ENCODE data around the gene SLCO2A1. TPM values are rescaled to one million over a fixed set of nuclear protein-coding genes. Genes with fewer than 3 reads are reported as not detected.
A peak's percentile ranks its signal among the peaks of the same experiment; 100 is the strongest.

The SLCO2A1 gene
- polyA plus RNA-seq, 6 donors from 2014 or later: not detected

DNA sequence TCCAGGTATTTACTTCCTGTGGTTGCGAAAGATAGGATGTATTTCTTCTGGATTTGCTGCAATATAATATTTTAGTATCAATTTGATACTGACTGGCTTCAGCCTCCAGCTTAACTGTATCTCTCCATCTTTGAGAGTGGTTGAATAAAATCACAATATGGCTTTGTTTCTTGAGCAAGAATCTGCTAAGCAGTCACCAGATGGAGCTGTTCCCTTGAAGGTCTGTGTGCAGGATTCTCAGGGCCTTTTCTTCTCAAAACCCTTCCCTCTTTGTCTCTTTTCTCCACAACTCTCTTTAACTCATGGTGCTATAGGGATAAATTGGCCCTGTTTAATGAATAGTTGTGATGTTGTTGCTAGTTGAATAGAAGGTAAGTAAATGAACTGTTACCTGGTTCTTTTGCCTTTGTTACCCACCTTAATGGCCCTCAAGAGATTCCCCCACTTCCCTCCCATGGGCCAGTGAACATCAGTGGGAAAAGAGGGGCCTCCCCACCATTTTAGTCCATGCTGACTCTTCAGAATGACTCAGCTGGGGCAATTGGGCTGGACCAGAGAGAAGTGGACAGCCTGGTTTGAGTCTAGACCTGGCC, 99.3 kb downstream of the SLCO2A1 start:
- ATAC-seq (ENCODE audit: low read depth in 2 of 2) (no peak), DNase-seq (no peak)
- H3K4me3 Mint-ChIP-seq: peak overlapping the region in 1 of 8 donors; percentile 37
- H3K27ac Mint-ChIP-seq: no peak overlapping the region
- H3K27me3 Mint-ChIP-seq: peaks cover 14 to 30% (median 20%) of the 10 kb centered on the region in 3 donors
- H3K4me1 Mint-ChIP-seq: peaks cover 12 to 20% (median 19%) of the 10 kb centered on the region in 3 donors
- H3K36me3 Mint-ChIP-seq: no peaks in the 10 kb centered on the region
- H3K9me3 Mint-ChIP-seq: no peaks in the 10 kb centered on the region

DNA sequence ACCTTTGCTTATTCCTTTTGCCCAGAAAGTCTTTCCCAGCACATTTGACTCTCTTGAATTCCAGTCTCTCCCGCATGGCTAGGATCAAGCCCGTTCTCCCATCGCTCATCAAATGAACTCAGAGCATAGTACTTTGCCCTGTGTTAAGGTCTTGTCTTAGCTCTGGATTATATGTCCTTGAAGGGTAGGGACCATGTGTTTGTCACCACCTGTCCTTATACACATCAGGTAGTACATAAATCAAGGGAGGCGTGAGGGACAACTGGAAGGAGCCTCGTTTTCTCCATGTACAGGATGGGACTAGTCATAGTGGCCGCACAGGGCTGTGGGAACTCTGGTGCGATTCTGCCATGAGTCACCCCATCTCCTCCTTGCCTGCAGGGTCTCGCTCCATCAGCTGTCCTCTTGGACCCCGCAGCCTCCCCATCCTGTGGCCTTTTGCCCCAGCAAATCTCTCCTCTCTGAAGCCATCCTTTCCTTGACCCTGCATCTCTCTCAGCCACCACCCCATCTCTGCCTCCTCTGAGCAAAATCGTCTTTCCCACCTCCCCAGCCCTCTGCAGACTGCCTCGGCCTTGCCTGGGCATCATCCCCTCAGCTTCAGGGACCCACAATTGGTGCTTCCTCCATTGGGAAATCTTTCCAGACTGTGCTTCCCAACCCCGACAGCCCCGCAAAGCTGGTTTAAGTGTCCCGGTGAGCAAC, 100.7 kb downstream of the SLCO2A1 start:
- Mint-ChIP-seq H3K9me3 (no peaks in the 10 kb centered on the region), H3K4me1 (peaks cover 12 to 20% (median 19%) of the 10 kb centered on the region in 3 donors), H3K36me3 (no peaks in the 10 kb centered on the region), H3K27me3 (peaks cover 21 to 27% (median 22%) of the 10 kb centered on the region in 3 donors), H3K4me3 (peak overlapping the region in 5 of 8 donors; percentile 11 to 76 (median 61)), H3K27ac (peak overlapping the region in 3 of 6 donors; percentile 56 to 92 (median 90))
- DNase-seq (no peak), ATAC-seq (ENCODE audit: low read depth in 2 of 2) (no peak)

- peak overlapping the region in 7 of 8 donors; percentile 35 to 80 (median 77) for H3K4me3 Mint-ChIP-seq
- DNase-seq: no peak
- H3K27ac Mint-ChIP-seq: peak overlapping the region in 4 of 6 donors; percentile 21 to 92 (median 56)
Measured at GRCh38 chr3:133928136-133928893, 101.4 kb downstream of the SLCO2A1 start.

GRCh38 chr3:133927540-133928066, 102.1 kb downstream of the SLCO2A1 start:
- Mint-ChIP-seq H3K4me3 (peak overlapping the region; percentile 73 to 89 (median 82)), H3K27me3 (peaks cover 21 to 30% (median 26%) of the 10 kb centered on the region in 3 donors), H3K36me3 (no peaks in the 10 kb centered on the region), H3K4me1 (peaks cover 12 to 20% (median 19%) of the 10 kb centered on the region in 3 donors), H3K27ac (peak overlapping the region in 3 of 6 donors; percentile 57 to 76 (median 74)), H3K9me3 (no peaks in the 10 kb centered on the region)
- DNase-seq (peak; percentile 87), ATAC-seq (ENCODE audit: low read depth in 2 of 2) (peak; percentile 96 to 97)

More at GRCh38 chr3:133928136-133928893, 101.4 kb downstream of the SLCO2A1 start:
- H3K9me3 Mint-ChIP-seq: no peaks in the 10 kb centered on the region
- H3K27me3 Mint-ChIP-seq: peaks cover 21 to 27% (median 26%) of the 10 kb centered on the region in 3 donors
- no peaks in the 10 kb centered on the region for H3K36me3 Mint-ChIP-seq
- no peak for ATAC-seq (ENCODE audit: low read depth in 2 of 2)
- peaks cover 12 to 20% (median 19%) of the 10 kb centered on the region in 3 donors for H3K4me1 Mint-ChIP-seq

DNA sequence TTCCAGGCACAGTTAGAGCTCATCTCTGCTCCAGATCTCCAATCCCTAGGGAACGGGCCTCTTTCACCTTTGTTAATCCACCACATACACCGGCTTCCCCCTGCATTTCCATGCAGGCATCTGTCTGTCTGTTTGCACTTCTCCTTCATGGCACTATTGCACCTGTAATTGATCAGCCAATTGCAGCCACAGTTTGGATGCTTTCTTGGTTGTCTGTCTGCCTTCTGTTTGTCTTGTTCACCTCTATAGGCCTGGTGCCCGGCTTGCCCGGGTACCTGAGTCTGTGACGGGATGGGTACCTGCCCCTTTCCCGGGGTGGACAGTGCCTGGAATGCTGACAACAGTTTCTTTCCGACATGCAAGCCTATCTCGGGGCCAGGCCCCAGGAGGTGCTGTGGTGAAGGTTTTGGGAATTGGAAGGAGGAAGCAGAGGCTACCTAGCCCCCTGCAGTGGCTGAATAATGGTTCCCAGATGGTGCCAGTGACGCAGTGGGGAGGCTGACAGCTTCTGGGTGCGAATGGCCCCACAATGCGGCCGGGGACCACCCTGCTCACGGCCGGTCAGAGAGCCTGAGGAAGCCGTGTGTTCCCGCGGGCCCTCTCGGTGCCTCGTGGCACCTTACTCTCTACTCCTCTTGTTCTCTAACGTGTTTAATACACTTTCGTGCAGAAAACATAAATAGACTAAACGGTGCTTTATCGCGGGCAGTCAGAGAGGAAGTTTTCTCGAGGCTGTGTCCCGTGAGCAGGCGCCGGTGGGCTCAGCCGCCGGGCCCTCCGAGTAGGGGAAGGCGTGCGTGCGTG, 102.8 kb downstream of the SLCO2A1 start:
- no peaks in the 10 kb centered on the region for H3K36me3 Mint-ChIP-seq
- no peaks in the 10 kb centered on the region for H3K9me3 Mint-ChIP-seq
- peak; percentile 6 for DNase-seq
- peaks cover 21 to 34% (median 26%) of the 10 kb centered on the region in 3 donors for H3K27me3 Mint-ChIP-seq
- peak overlapping the region; percentile 73 to 89 (median 82) for H3K4me3 Mint-ChIP-seq
- H3K4me1 Mint-ChIP-seq: peaks cover 12 to 20% (median 19%) of the 10 kb centered on the region in 3 donors
- no peak for ATAC-seq (ENCODE audit: low read depth in 2 of 2)
- H3K27ac Mint-ChIP-seq: peak overlapping the region in 4 of 6 donors; percentile 2 to 81 (median 48)

GRCh38 chr3:133925960-133926735, 103.6 kb downstream of the SLCO2A1 start:
- no peak for ATAC-seq (ENCODE audit: low read depth in 2 of 2)
- peak overlapping the region; percentile 2 to 81 (median 43) for H3K27ac Mint-ChIP-seq
- H3K36me3 Mint-ChIP-seq: no peaks in the 10 kb centered on the region
- H3K27me3 Mint-ChIP-seq: peaks cover 21 to 34% (median 26%) of the 10 kb centered on the region in 3 donors
- H3K4me3 Mint-ChIP-seq: peak overlapping the region in 4 of 8 donors; percentile 58 to 89 (median 72)
- no peak for DNase-seq
- no peaks in the 10 kb centered on the region for H3K9me3 Mint-ChIP-seq
- peaks cover 12 to 20% (median 19%) of the 10 kb centered on the region in 3 donors for H3K4me1 Mint-ChIP-seq

DNA sequence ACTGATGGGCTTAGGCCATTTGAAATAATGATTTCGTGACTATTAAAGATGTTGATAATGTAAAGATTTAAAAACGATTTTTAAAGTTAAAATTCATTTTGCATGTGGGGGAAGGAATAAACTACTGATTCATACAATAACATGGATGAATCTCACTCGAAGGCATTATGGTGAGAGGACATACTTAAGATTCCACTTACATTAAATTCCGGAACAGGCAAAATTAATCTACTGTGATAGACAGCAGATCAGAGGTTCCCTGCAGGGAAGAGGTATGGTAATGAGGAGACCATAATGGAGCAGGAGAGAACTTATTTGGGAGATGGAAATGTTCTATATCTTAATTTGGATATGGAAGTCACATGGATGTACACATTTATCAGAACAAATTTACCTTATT, 105.7 kb downstream of the SLCO2A1 start:
- Mint-ChIP-seq H3K4me1 (peaks cover 12 to 20% (median 16%) of the 10 kb centered on the region in 3 donors), H3K9me3 (peaks cover 0 to under 1% (median 0%) of the 10 kb centered on the region in 7 donors)

DNA sequence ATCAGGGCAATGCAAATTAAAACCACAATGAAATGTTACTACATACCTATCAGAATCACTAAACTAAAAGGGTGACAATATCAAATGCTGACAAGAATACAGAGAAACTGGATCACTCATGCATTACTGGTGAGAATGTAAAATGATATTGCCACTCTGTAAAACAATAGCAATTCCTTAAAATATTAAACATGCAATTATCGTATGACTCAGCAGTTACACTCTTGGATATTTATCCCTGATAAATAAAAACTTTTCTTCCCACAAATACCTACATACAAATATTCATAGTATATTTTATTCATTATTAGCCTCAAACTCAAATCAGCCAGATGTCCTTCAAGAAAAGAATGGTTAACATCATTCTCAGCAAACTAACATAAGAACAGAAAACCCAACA, 108.1 kb downstream of the SLCO2A1 start:
- no peak overlapping the region for H3K27ac Mint-ChIP-seq
- ATAC-seq (ENCODE audit: low read depth in 2 of 2): no peak
- peaks cover 8 to 11% of the 10 kb centered on the region in 2 donors for H3K36me3 Mint-ChIP-seq
- DNase-seq: no peak
- H3K4me3 Mint-ChIP-seq: no peak overlapping the region
- peaks cover 27 to 41% (median 29%) of the 10 kb centered on the region in 3 donors for H3K27me3 Mint-ChIP-seq
- H3K9me3 Mint-ChIP-seq: peaks cover 3 to 12% (median 6%) of the 10 kb centered on the region in 7 donors
- H3K4me1 Mint-ChIP-seq: peaks cover 1 to 3% (median 3%) of the 10 kb centered on the region in 3 donors

More for the DNA sequence above, 105.7 kb downstream of the SLCO2A1 start:
- no peak overlapping the region for H3K4me3 Mint-ChIP-seq
- H3K36me3 Mint-ChIP-seq: peaks cover 0 to under 1% of the 10 kb centered on the region in 2 donors
- no peak for DNase-seq
- H3K27me3 Mint-ChIP-seq: peaks cover 29 to 41% (median 32%) of the 10 kb centered on the region in 3 donors
- no peak for ATAC-seq (ENCODE audit: low read depth in 2 of 2)
- H3K27ac Mint-ChIP-seq: peak overlapping the region in 1 of 6 donors; percentile 47

GRCh38 chr3:133917144-133917543, 112.6 kb downstream of the SLCO2A1 start:
- Mint-ChIP-seq H3K9me3 (peaks cover 3 to 12% (median 6%) of the 10 kb centered on the region in 7 donors), H3K27ac (no peak overlapping the region), H3K27me3 (peaks cover 21 to 36% (median 30%) of the 10 kb centered on the region in 3 donors), H3K36me3 (peaks cover 8 to 11% of the 10 kb centered on the region in 2 donors), H3K4me1 (no peaks in the 10 kb centered on the region), H3K4me3 (no peak overlapping the region)
- DNase-seq: no peak
- ATAC-seq (ENCODE audit: low read depth in 2 of 2): no peak

GRCh38 chr3:133915685-133916658, 113.8 kb downstream of the SLCO2A1 start:
- ATAC-seq (ENCODE audit: low read depth in 2 of 2): no peak
- H3K36me3 Mint-ChIP-seq: peaks cover 8 to 11% of the 10 kb centered on the region in 2 donors
- no peaks in the 10 kb centered on the region for H3K4me1 Mint-ChIP-seq
- H3K27ac Mint-ChIP-seq: no peak overlapping the region
- peaks cover 3 to 12% (median 6%) of the 10 kb centered on the region in 7 donors for H3K9me3 Mint-ChIP-seq
- DNase-seq: no peak
- peaks cover 21 to 36% (median 30%) of the 10 kb centered on the region in 3 donors for H3K27me3 Mint-ChIP-seq
- no peak overlapping the region for H3K4me3 Mint-ChIP-seq
